HEK293 (cell line): Measurements from ENCODE around the gene CYP17A1.

Source experiments
- CTCF ChIA-PET: fragments of 350-600 bp; formaldehyde crosslinking; extraction: SDS; loops from one replicate; lab custom pipeline; 2021; ENCODE audit warnings: antibody characterized with exemption; lab: Yijun Ruan, JAX
- POLR2A ChIA-PET: fragments of 300-600 bp; formaldehyde crosslinking; extraction: SDS; loops from one replicate; lab custom pipeline; 2020; ENCODE audit warnings: antibody characterized with exemption, inconsistent platforms; lab: Yijun Ruan, JAX
- H3K27ac ChIP-seq: fragments of 200-500 bp; sonication (Bioruptor generic); 2 replicates; pipeline ENCODE4 v1.5.1; 2014; ENCODE audit warnings: low read depth, low read length, control low read depth, inconsistent platforms; ENCODE audit errors: extremely low read depth
- H3K36me3 ChIP-seq, 2 experiments: fragments of 200-500 bp in 1 of 2; sonication (Bioruptor generic) in 1 of 2; 1 replicate in 1 of 2; 2 replicates in 1 of 2; pipeline ENCODE4 v1.5.1; 2014 to 2017; ENCODE audit warnings: inconsistent platforms in 2 of 2, low read length in 2 of 2; ENCODE audit not compliant: control insufficient read depth in 2 of 2, insufficient read depth in 1 of 2
- H3K4me1 ChIP-seq: fragments of 200-500 bp; sonication (Bioruptor generic); 2 replicates; pipeline ENCODE4 v1.5.1; 2014; ENCODE audit warnings: mild to moderate bottlenecking, low read length, inconsistent platforms; ENCODE audit not compliant: control insufficient read depth, insufficient read depth
- H3K4me3 ChIP-seq: 2 replicates; pipeline ENCODE4 v1.5.1; 2011; ENCODE audit warnings: low read depth, mild to moderate bottlenecking, control low read depth, low read length, moderate library complexity
- H3K9me3 ChIP-seq: fragments of 200-500 bp; sonication (Bioruptor generic); 2 replicates; pipeline ENCODE4 v1.5.1; 2014; ENCODE audit warnings: low read depth, low read length, inconsistent platforms; ENCODE audit not compliant: control insufficient read depth, insufficient read depth
- BCL11A ChIP-seq: fragments of 450-650 bp; formaldehyde crosslinking; IDR thresholded peaks from 2 replicates; pipeline ENCODE4 v1.5.1; 2016; ENCODE audit warnings: low read depth, missing biosample characterization, missing genetic modification characterization
- GFI1B ChIP-seq: fragments of 450-650 bp; formaldehyde crosslinking; IDR thresholded peaks from 2 replicates; pipeline ENCODE4 v1.5.1; 2016; ENCODE audit warnings: missing biosample characterization, missing genetic modification characterization
- SCRT1 ChIP-seq: fragments of 450-650 bp; formaldehyde crosslinking; IDR thresholded peaks from 2 replicates; pipeline ENCODE4 v1.5.1; 2016; ENCODE audit warnings: missing biosample characterization, missing genetic modification characterization, borderline replicate concordance
- ZBTB17 ChIP-seq: fragments of 450-650 bp; formaldehyde crosslinking; IDR thresholded peaks from 2 replicates; pipeline ENCODE4 v1.5.1; 2016; ENCODE audit warnings: missing biosample characterization, missing genetic modification characterization
- ZEB2 ChIP-seq: fragments of 450-650 bp; formaldehyde crosslinking; IDR thresholded peaks from 2 replicates; pipeline ENCODE4 v1.5.1; 2016; ENCODE audit warnings: missing biosample characterization, missing genetic modification characterization
- ZIC2 ChIP-seq: fragments of 450-650 bp; formaldehyde crosslinking; IDR thresholded peaks from 2 replicates; pipeline ENCODE4 v1.5.1; 2016; ENCODE audit warnings: missing biosample characterization, missing genetic modification characterization
- ZNF121 ChIP-seq: fragments of 450-650 bp; formaldehyde crosslinking; IDR thresholded peaks from 2 replicates; pipeline ENCODE4 v1.5.1; 2016; ENCODE audit warnings: missing biosample characterization, missing genetic modification characterization
- ZNF140 ChIP-seq: fragments of 450-650 bp; formaldehyde crosslinking; IDR thresholded peaks from 2 replicates; pipeline ENCODE4 v1.5.1; 2016; ENCODE audit warnings: missing biosample characterization, missing genetic modification characterization
- ZNF175 ChIP-seq: fragments of 450-650 bp; formaldehyde crosslinking; IDR thresholded peaks from 2 replicates; pipeline ENCODE4 v1.5.1; 2016; ENCODE audit warnings: missing biosample characterization, missing genetic modification characterization
- ZNF214 ChIP-seq: fragments of 450-650 bp; formaldehyde crosslinking; IDR thresholded peaks from 2 replicates; pipeline ENCODE4 v1.5.1; 2017; ENCODE audit warnings: missing biosample characterization, mild to moderate bottlenecking, missing genetic modification characterization, borderline replicate concordance
- ZNF335 ChIP-seq: fragments of 450-650 bp; formaldehyde crosslinking; conservative IDR thresholded peaks from 2 replicates; pipeline ENCODE4 v1.5.1; 2016; ENCODE audit warnings: missing biosample characterization, missing genetic modification characterization
- ZNF48 ChIP-seq: fragments of 450-650 bp; formaldehyde crosslinking; IDR thresholded peaks from 2 replicates; pipeline ENCODE4 v1.5.1; 2016; ENCODE audit warnings: missing biosample characterization, missing genetic modification characterization
- ZNF600 ChIP-seq: fragments of 450-650 bp; formaldehyde crosslinking; IDR thresholded peaks from 2 replicates; pipeline ENCODE4 v1.5.1; 2016; ENCODE audit warnings: missing biosample characterization, missing genetic modification characterization
- ZNF670 ChIP-seq: fragments of 450-650 bp; formaldehyde crosslinking; IDR thresholded peaks from 2 replicates; pipeline ENCODE4 v1.5.1; 2016; ENCODE audit warnings: missing biosample characterization, missing genetic modification characterization, low read depth
- ZNF792 ChIP-seq: fragments of 450-650 bp; formaldehyde crosslinking; IDR thresholded peaks from 2 replicates; pipeline ENCODE4 v1.5.1; 2016; ENCODE audit warnings: missing biosample characterization, missing genetic modification characterization
- ZXDB ChIP-seq: fragments of 450-650 bp; formaldehyde crosslinking; IDR thresholded peaks from 2 replicates; pipeline ENCODE4 v1.5.1; 2016; ENCODE audit warnings: missing biosample characterization, missing genetic modification characterization
- TF ChIP-seq, protein P1 (sequence below): fragments of 450-650 bp; formaldehyde crosslinking; IDR thresholded peaks from 2 replicates; pipeline ENCODE4 v1.5.1; 2017; ENCODE audit warnings: missing biosample characterization, missing genetic modification characterization
- TF ChIP-seq, protein P2 (sequence below): fragments of 450-650 bp; IDR thresholded peaks from 2 replicates; pipeline ENCODE4 v1.5.1; 2018; ENCODE audit warnings: missing biosample characterization, missing genetic modification characterization
- TF ChIP-seq, protein P3 (sequence below): fragments of 450-650 bp; formaldehyde crosslinking; IDR thresholded peaks from 2 replicates; pipeline ENCODE4 v1.5.1; 2017; ENCODE audit warnings: missing biosample characterization, mild to moderate bottlenecking, missing genetic modification characterization, moderate library complexity
- TF ChIP-seq, protein P4 (sequence below): fragments of 450-650 bp; formaldehyde crosslinking; IDR thresholded peaks from 2 replicates; pipeline ENCODE4 v1.5.1; 2016; ENCODE audit warnings: missing biosample characterization, missing genetic modification characterization
- TF ChIP-seq, protein P5 (sequence below): fragments of 450-650 bp; formaldehyde crosslinking; IDR thresholded peaks from 2 replicates; pipeline ENCODE4 v1.5.1; 2016; ENCODE audit warnings: missing biosample characterization, missing genetic modification characterization, low read depth
- TF ChIP-seq, protein P6 (sequence below): fragments of 450-650 bp; formaldehyde crosslinking; IDR thresholded peaks from 2 replicates; pipeline ENCODE4 v1.5.1; 2016; ENCODE audit warnings: missing biosample characterization, missing genetic modification characterization

Gene CYP17A1

DNA sequence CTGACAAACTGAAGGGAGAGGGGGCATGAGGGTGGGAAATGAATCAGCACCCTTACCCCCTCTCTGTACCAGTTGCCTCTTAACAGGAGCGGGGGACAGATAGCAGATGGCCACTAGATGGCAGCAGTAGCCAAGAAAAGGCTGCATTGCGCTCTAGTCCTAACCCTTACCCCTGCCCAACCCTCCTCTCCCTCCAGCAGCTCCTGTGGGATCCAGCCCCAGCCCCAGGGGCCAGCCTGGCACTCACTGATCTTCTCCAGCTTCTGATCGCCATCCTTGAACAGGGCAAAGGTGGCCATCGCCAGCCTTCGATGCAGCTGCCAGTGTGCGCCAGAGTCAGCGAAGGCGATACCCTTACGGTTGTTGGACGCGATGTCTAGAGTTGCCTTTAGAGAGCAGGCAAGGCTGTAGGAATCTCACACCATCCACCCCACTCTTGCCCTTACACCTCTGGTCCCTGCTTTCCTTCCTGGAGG is 2.2 kb downstream of the CYP17A1 start (continued):
- TF ChIP-seq, protein P1, sequence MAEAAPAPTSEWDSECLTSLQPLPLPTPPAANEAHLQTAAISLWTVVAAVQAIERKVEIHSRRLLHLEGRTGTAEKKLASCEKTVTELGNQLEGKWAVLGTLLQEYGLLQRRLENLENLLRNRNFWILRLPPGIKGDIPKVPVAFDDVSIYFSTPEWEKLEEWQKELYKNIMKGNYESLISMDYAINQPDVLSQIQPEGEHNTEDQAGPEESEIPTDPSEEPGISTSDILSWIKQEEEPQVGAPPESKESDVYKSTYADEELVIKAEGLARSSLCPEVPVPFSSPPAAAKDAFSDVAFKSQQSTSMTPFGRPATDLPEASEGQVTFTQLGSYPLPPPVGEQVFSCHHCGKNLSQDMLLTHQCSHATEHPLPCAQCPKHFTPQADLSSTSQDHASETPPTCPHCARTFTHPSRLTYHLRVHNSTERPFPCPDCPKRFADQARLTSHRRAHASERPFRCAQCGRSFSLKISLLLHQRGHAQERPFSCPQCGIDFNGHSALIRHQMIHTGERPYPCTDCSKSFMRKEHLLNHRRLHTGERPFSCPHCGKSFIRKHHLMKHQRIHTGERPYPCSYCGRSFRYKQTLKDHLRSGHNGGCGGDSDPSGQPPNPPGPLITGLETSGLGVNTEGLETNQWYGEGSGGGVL (tag by site-specific recombination), result peak; percentile 73
- TF ChIP-seq ZBTB17 (no peak), SCRT1 (tag by site-specific recombination) (0 out of 2 replicates have a peak, but pooled peaks have one; percentile 36), ZNF140 (no peak), ZNF600 (tag by site-specific recombination) (peak; percentile 71; the same call in 1 of the 2 replicates), ZXDB (peak; percentile 26; the same call in 1 of the 2 replicates), ZNF670 (tag by site-specific recombination) (no peak)
- TF ChIP-seq, protein P2, sequence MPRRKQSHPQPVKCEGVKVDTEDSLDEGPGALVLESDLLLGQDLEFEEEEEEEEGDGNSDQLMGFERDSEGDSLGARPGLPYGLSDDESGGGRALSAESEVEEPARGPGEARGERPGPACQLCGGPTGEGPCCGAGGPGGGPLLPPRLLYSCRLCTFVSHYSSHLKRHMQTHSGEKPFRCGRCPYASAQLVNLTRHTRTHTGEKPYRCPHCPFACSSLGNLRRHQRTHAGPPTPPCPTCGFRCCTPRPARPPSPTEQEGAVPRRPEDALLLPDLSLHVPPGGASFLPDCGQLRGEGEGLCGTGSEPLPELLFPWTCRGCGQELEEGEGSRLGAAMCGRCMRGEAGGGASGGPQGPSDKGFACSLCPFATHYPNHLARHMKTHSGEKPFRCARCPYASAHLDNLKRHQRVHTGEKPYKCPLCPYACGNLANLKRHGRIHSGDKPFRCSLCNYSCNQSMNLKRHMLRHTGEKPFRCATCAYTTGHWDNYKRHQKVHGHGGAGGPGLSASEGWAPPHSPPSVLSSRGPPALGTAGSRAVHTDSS (tag by site-specific recombination), result peak; percentile 55; the same call in 1 of the 2 replicates

DNA sequence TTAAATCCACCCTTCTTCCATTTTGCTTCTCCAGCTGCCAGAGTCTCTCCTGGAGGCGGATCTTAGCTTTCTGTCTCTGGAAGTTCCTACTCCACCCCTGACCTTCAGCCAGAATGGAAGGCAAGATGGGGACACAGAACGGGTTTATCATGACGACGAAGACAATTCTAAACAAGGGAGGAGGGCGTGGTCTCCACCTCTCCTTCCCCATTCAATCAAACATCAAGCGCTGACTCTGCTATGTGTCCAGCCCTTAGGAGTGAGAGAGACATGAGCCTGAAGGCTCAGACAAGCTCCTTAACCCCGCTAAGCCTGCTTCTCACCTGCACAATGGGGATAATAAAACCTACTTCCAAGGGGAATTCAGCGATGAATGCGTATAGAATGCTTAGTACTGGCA is 3.1 kb downstream of the CYP17A1 start:
- H3K36me3 ChIP-seq, result no peaks in the 10 kb centered on the region
- H3K9me3 ChIP-seq, result no peaks in the 10 kb centered on the region
- no peak overlapping the region for H3K4me3 ChIP-seq
- CTCF ChIA-PET, result interaction anchor here (0.6 to 6.2 kb wide), 14 partner anchors 13 to 661 kb away, joined by 3 to 112 read pairs (median 4); partner anchors contain the start of gene CNNM2
- POLR2A ChIA-PET, result no interaction called here
- TF ChIP-seq ZIC2 (tag by site-specific recombination) (no peak), ZNF214 (tag by site-specific recombination) (no peak), ZNF335 (tag by site-specific recombination) (no peak), BCL11A (tag by site-specific recombination) (no peak), ZEB2 (tag by site-specific recombination) (no peak), ZNF48 (tag by site-specific recombination) (no peak), ZNF175 (tag by site-specific recombination) (no peak), ZNF792 (tag by site-specific recombination) (no peak), ZNF121 (tag by site-specific recombination) (no peak), GFI1B (no peak)
- TF ChIP-seq, protein P3, sequence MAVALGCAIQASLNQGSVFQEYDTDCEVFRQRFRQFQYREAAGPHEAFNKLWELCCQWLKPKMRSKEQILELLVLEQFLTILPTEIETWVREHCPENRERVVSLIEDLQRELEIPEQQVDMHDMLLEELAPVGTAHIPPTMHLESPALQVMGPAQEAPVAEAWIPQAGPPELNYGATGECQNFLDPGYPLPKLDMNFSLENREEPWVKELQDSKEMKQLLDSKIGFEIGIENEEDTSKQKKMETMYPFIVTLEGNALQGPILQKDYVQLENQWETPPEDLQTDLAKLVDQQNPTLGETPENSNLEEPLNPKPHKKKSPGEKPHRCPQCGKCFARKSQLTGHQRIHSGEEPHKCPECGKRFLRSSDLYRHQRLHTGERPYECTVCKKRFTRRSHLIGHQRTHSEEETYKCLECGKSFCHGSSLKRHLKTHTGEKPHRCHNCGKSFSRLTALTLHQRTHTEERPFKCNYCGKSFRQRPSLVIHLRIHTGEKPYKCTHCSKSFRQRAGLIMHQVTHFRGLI, result no peak
- TF ChIP-seq, protein P4, sequence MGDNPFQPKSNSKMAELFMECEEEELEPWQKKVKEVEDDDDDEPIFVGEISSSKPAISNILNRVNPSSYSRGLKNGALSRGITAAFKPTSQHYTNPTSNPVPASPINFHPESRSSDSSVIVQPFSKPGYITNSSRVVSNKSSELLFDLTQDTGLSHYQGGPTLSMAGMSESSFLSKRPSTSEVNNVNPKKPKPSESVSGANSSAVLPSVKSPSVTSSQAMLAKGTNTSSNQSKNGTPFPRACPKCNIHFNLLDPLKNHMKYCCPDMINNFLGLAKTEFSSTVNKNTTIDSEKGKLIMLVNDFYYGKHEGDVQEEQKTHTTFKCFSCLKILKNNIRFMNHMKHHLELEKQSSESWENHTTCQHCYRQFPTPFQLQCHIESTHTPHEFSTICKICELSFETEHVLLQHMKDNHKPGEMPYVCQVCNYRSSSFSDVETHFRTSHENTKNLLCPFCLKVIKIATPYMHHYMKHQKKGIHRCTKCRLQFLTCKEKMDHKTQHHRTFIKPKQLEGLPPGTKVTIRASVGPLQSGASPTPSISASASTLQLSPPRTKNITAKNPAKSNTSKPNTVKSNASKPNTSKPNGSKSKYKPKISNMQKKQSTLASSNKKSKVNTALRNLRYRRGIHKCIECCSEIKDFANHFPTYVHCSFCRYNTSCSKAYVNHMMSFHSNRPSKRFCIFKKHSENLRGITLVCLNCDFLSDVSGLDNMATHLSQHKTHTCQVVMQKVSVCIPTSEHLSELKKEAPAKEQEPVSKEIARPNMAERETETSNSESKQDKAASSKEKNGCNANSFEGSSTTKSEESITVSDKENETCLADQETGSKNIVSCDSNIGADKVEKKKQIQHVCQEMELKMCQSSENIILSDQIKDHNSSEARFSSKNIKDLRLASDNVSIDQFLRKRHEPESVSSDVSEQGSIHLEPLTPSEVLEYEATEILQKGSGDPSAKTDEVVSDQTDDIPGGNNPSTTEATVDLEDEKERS, result no peak
- TF ChIP-seq, protein P5, sequence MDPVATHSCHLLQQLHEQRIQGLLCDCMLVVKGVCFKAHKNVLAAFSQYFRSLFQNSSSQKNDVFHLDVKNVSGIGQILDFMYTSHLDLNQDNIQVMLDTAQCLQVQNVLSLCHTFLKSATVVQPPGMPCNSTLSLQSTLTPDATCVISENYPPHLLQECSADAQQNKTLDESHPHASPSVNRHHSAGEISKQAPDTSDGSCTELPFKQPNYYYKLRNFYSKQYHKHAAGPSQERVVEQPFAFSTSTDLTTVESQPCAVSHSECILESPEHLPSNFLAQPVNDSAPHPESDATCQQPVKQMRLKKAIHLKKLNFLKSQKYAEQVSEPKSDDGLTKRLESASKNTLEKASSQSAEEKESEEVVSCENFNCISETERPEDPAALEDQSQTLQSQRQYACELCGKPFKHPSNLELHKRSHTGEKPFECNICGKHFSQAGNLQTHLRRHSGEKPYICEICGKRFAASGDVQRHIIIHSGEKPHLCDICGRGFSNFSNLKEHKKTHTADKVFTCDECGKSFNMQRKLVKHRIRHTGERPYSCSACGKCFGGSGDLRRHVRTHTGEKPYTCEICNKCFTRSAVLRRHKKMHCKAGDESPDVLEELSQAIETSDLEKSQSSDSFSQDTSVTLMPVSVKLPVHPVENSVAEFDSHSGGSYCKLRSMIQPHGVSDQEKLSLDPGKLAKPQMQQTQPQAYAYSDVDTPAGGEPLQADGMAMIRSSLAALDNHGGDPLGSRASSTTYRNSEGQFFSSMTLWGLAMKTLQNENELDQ (tag by site-specific recombination), result no peak
- TF ChIP-seq, protein P6, sequence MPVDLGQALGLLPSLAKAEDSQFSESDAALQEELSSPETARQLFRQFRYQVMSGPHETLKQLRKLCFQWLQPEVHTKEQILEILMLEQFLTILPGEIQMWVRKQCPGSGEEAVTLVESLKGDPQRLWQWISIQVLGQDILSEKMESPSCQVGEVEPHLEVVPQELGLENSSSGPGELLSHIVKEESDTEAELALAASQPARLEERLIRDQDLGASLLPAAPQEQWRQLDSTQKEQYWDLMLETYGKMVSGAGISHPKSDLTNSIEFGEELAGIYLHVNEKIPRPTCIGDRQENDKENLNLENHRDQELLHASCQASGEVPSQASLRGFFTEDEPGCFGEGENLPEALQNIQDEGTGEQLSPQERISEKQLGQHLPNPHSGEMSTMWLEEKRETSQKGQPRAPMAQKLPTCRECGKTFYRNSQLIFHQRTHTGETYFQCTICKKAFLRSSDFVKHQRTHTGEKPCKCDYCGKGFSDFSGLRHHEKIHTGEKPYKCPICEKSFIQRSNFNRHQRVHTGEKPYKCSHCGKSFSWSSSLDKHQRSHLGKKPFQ (tag by site-specific recombination), result no peak
- H3K27ac ChIP-seq, result no peak overlapping the region
- H3K4me1 ChIP-seq, result peaks cover 6% of the 10 kb centered on the region; the same call in 1 of the 2 replicates
